Left forelimb (tissue), 1 donor: Measurements from ENCODE around the gene TNPO3.

Experiments
- DNase-seq: peaks from one replicate; pipeline ENCODE4 v3.0.0-alpha.2; 2018; ENCODE audit warnings: low spot score

TNPO3 gene

DNA sequence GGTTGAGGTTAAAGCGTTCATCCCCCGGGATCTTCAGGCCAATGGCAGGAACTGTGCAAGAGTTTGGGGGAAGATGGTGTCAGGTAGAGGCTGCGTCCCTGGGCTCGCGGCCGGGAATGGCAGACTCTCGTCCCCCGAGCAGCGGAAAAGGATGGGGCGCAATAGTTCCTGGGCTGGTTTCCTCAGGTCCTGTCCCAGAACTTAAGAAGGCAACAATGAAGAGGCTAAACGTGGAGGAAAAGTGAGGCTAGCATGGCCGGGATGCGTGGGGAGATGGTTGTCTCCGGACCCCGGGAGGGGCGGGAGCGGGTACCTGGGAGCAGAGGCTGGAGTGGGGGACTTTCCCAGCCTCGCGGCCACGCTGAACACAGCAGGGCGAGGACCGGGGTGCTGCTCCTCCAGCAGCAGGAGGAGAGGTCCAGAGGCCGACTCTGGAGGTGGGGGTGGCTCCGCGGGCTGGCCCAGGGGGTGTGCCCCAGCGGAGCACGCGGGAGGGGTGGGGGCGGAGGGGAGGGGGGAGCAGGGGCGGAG lies 116.3 kb downstream of the TNPO3 start:
- no peak for DNase-seq

DNA sequence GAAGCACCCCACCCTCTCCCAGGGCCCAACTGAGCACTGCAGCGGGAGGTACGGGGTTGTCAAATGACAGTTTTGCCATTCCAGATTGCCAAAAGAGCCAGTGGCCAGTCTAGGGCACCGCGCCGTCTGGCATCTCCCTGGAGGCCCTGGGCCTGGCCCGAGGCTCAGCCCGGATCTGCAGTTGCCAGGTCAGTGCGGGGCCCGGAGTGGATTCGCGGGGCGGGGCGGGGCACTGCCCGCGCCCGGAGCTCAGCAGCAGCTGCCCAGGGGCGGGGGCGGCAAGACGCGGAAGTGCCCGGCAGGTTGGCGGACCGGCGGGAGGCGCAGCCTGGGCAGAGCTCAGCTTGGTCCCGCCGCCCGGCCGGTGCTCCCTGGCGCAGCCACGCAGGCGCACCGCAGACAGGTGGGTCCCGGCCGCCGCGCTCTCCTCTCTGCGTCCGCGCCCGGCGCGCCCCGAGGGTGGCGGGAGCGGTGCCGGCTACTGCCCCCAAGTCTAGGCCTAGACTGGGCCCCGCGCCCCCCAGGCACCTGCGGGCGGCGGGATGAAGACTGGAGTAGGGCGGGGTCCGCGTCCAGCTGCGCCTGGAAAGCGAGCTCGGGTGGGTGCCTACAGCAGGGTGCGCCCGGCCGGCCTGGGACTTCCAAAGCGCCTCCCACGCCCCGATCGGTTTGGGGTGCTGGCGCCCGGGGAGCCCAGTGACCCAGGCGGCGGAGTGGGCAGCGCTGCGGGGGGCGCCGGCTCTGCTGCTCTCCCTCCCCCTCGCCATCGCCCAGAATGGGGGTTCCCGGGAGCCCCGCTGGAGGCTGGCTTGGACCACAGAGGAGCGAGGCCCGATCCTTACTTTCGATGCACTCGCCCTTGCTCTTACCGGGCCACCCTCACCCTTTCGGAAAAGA lies 117.0 kb downstream of the TNPO3 start, which contains the start of gene IRF5:
TSS of gene IRF5 (plus strand) at position 281 of the 897 bp plus-strand sequence. CDS start 4,155 bp downstream, outside the sequence.
- no peak for DNase-seq

DNA sequence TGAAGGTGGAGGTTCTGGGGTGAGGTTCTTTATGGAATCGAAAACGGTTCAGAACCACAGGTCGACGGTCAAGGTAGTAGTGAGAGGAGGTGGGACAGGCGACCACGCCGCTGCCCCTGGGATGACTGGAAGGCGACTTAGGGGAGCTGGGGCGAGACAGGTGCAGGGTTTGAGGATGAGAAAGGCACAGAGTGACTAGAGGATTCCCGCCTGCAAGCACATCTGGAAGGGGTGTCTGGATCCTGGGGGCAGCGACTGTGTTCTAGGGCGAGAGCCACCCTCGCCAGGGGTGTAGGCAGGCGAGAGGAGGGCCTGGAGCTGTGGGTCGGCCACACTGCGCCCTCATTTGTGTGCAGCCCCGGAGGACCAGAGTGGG lies 117.7 kb downstream of the TNPO3 start:
- no peak for DNase-seq

DNA sequence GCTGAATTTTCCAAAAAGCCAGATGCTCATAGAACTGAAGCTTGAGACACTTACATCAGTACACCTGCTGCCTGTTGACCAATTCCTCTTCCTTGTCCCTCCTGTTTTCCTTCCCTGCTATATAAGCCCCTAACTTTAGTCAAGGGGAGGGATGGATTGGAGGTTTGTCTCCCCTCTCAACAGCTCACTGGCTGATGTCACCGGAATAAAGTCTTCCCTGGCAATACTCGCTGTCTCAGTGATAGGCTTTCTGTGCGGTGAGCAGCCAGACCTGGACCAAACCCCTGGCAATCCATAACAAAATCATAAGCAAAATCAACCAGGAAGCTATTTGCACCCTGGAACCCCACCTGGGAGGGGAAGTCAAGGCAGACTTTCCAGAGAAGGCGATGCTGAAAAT lies 118.1 kb downstream of the TNPO3 start:
- DNase-seq: no peak

DNA sequence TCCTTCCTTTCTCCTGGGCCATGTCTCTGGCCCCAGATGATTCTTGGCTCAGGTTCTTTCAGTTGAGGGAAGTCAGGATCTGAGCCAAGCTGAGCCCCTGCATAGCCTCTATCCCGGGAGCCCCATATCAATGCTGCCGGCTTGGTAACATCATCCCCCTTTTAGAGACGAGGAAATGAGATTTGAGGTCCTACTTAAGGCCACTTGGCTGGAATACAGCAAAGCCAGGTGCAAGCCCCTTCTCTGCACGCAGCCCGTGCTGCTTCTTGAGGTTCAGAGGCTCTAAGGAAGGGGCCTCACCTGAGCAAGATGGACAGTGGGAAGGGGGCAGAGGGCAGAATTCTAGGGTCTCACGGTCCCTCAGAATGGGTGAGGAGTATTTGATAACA lies 119.6 kb downstream of the TNPO3 start:
- no peak for DNase-seq

DNA sequence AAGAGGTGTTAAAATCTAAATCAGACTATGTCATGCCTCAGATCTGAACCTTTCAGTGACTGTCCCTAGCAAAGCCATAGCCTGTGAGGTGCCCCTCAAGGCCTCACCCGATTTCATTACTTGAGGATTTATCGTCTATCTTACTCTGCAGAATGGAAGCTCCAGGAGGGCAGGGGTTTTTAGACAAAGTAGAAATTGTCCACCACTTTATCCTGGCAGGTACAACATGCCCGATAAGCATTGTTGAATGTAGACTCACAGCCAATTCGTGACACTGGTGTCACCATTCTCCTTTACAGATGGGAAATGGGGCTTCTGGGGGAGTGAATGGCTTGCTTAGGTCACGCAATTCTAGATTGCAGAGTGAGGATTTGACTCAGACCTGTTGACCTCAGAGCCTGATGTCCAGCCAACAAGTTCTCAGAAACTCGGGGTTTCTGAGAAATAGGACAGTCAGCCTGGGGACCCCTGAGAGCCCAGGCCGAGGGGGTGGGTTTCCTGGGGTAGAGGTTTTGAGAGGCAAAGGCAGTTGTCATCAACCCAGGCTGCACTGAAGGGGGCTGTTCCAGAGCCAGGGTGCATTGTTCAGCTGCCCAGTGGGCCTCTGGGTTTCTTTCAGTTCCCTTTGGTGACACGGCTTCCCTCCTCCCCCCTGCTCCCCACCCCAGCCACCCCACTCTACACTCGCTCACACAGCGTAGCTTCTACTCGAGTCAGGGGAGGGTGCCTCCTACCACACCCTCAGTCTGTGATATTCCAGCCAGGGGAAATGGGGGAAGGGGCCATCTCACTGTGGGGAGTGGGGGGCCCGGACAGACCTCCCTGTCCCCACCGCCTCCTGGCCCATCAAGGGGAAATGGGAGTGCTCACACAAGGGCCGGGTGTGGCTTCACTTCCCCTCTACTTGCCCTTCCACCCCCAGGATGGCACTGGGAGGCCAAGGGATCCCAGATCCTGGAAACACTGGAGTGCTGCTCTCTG lies 120.3 kb downstream of the TNPO3 start:
- DNase-seq: no peak

DNA sequence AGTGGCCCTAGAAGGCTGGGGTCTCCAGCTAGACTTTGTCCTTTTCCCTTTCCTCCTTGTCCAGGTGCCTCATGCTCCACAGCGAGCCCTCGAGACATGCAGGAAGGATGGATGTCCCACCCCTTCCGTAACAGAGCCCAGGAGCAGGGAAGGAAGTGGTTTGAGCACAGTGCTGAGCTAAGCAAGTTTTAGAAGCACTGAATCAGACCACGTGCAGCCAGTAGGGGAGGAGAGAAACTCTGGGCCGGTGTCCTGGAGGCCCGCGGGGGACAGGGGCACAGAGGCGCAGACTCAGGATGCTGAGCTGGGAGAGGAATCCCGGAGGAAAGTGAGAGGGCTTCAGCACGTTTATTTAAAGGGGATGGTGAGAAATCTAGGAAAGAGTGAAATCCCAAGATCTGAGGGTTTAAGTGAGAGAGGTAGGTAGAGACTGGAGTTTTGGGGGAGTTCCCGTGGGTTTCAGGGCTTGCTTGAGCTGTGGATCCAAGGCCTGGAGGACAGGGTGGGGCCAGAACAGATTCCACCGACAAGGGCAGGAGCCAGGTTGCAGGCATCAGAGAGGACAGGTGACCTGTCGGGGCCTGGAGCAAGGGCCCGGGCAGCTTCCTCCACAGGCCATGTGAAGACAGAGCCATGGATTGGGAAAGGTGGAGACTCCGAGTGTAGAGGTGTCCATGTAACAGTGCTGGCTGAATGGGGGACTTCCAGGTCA lies 121.6 kb downstream of the TNPO3 start:
- no peak for DNase-seq

DNA sequence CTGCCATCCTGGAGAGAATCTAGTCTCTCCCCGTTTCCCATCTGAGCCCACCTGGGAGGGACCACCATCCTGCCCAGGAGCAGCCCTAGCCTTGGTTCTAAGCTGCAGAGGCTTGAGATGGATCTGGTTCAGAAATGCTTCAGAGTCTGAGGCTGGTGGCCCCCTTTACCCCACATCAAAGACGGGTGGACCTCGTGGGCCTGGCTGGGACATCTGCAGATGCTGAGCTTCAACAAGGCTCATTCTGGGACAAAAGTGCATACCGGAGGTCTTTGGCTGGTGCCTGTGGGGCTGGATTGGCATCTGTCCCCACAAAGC lies 122.1 kb downstream of the TNPO3 start:
- DNase-seq: peak; percentile 45

DNA sequence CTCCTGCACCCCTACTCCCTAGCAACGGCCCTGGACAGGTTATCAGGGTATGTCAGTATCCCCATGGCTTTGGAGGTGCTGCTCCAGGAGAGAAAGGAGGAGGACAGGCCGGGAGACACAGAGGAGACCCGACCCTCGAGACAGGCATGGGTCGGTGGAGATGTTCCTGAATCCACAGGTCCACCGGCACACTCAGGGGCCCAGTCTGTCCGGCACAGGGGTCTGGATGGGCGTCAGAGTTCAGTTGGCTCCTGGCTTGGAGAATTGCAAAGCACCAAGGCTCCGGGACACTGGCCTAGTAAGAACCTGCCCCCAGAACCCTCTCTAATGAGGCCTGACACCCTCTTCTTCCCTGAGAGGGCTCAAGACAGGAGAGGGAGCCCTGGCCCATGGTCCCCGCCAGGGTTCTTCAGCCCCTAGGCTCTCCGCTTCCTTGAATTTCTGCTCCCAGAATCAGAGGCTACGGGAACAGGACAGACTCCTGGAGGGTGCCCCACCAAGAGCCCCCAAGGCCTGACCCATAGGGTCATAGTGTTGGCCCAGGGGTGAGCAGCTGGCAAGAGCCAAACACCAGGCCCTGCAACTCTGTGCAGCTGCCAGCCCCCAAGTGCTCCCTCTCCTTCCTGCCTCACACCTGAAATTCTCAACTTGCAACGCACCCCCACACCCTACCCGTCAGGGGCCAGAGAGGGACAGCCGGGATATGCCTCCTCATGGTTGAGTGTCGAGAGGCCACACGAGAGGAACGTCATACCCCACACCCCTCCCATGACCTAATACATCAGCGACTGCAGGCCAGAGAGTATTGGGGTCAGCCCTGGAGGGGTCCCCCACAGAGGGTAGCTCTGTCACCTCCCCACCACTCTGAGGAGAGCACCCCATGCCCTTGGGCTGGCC lies 122.7 kb downstream of the TNPO3 start:
- DNase-seq: peak; percentile 49

DNA sequence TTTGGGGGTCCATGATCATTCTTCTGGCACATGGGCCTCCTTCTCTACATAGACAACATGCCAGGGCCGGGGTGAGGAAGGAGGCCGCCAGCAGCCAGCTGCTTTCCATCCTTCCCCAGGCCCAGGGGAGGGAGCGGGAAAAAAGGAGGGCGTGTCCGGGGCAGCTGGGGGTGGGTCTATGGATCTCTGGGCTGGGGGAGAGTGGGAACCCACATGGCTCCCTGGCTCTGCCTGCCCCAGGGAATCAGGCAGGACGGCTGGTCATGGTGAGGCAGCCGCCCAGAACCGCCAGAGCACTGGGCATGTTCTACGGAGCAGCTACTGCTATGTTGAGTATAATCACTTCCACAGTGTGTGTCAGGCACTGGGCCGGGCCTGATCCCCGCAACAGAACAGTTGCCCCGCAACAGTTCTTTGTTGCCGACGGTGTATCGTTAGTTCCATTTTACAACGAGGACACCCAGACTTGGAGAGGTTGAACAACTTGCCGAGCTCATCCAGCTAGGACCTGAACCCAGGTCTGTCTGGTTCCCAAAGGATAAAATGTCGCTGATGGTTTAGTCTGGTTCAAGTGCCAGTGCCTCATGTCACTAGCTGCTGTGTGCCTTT lies 123.6 kb downstream of the TNPO3 start:
- DNase-seq: peak; percentile 55

DNA sequence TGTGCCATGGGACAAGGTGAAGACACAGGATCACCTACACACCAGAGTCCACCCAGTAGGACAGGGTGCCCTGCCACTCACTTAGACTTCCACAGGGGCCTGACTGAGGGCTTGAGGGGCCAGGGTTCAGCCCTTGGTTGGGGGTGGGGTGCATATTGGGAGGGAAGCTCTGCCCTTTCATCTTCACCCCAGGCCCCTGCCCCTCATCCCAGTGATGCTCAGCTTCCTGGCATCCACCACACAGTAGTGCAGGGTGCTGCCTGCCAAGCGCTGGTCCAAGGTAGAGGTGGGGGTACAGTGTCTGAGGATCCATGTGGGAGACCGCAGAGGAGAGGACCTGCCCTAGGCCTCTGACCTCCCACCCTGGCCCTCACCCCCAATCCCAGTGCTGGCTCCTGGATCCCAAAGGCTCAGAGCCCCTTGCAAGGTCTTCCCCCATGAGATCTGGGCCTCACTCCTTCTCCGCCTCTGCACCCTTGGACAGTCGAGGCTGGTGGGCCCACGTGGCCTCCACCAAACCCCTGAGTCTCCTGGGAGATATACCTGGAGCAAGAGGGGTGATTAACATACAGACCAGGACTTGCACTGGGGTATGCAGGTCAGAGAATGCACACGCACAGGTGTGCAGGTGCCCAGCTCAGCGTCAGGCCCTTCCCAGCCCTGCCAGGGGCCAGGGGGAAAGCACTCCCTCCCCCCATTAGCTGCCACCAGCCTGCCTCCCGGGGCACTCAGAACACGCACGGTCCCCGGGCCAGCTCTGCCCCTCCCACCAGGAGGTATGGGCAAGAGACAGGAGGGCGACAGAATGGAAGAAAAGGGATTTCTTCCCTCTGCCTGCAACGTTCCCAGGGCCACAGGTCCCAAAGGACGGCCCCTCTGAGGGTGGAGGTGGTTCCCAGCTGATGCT lies 125.8 kb downstream of the TNPO3 start:
- peak; percentile 64 for DNase-seq

DNA sequence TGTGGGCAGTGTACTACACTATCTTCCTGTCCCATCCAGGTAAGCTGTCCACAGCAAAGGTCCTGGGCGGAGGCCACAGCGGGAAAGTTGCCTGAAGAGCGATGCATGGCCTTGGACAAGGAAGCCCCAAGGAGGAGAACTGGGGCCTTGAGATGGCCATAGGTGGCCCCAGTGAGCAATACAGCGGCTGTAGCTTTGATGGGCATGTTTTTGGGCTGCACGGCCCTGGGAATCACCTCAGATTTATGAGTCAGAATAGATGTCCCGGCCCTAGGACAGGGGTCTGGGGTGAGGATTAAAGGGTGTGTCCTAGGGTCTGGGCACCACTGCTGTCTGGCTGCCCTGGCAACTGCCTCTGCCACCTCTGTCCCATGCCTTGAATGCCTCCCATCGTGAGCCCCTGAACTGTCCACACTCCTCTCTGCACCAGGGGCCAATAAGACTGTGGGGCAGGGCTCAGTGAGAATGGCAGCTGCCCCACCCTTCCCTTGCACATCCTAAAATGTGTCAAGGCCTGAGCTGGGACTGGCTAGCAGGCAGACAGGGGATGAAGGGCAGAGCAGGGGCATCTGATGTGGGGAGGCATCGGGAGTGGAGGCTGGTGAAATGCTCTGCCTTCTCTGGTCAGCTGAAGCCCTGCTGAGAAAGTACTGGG lies 126.6 kb downstream of the TNPO3 start:
- peak; percentile 50 for DNase-seq

DNA sequence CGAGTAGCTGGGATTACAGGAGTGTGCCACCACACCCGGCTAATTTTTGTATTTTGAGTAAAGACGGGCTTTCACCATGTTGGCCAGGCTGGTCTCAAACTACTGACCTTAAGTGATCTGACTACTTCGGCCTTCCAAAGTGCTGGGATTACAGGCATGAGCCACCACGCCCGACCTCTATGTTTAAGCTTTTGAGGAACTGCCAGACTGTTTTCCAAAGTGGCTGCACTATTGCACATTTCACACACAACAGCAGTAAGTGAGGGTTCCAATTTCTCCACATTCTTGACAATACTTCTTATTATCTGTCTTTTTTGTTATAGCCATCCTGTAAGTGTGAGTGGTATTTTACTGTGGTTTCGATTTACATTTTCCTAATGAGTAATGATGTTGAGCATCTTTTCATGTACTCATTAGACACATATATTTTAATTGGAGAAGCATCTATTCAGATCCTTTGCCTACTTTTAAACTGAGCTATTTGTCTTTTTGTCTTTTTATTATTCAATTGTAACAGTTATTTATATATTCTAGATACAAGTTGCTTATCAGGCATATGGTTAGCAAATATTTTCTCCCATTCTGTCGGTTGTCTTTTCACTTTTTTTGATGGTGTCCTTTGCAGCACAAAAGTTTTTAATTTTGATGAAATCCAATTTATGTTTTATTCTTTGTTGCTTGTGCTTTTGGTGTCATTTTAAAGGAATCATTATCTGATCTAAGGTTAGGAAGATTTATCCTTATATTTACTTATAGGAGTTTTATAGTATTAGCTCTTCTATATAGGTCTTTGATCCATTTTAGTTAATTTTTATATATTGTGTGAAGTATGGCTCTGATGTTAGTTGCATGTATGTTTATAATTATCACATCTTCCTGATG lies 130.0 kb downstream of the TNPO3 start:
- DNase-seq: no peak

DNA sequence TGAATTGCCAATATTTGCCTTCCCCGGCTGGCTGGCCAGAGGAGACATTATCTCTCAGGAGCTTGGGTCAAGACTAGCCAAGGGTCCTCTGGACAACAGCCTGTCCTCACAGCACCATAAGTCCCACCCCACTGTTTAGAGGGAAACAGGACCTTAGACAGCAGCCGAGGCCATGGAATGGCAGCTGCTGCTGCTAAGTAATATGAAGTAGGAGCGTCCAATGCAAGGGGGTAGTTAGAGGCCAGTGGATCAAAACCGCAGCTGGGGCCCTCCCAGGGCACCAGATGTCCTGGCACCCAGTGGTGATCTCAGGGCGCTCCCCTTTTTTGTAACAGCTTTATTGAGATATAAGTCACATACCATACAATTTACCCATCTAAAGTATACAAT lies 131.5 kb downstream of the TNPO3 start:
- no peak for DNase-seq

DNA sequence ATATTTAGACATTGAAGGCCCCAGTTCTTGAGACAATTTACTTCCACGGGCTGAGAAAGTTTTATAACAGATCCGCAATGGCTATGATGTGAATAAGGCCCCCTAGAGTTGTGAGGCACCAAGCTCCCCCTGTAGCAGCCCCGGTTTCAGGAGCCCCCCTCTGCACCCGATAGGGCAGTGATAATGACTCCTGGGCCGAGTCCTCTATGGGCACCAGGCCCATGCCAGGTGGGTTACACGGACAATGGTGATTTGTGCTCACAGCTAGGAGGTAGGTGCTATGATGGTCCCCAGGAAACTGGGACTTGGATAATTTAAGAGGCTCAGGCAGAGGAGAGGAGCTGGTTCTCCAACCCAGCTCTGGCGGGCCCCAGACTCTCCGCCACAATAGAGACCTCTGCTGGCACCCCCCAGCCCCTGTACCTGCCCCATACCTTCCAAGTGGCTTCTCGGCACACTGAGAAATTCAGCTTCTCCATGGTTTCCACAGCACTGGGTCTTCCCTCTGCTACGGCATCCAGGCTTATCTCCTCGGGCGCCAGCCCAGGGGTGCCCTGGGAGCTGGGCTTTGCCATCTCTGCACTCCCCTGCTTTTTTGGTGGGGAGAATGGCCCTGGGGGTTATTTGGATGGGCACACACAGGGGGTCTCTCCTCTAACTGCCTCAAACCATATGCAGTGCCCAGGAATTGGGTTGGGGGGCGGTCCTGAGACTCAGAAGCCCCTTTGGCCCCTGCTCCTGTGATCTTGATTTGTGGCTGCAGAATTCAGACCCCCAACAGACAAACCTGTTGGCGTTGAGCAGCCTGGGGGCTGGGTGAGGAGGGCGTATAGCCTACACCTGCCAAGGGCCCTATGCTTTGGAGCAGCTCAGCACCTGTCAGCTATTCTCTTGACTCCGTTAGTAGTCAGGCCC lies 132.2 kb downstream of the TNPO3 start:
- peak; percentile 31 for DNase-seq

DNA sequence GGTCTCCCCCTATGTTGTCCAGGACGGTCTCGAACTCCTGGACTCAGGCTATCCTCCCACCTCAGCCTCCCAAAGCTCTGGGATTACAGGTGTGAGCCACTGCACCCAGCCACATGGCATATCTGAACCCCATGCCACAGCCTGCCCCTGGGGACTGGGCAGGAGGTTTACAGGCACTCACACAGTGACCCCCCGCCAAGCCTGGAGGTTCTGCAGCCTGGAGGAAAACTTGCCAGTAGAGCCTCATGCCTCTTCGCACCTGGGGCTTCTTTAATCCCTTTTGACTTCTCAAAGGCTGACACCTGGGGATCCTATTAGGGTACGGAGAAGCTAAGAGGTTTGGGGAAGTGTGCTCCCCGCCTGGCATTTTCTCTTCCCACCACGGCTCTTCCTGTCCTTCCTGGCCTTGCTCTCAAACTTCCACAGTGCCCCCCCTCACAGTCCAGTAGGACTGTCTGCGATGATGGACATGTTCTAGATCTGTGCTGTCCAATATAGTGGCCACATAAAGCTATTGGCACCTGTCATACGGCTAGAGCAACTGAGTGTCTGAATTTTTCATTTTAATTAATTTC lies 133.0 kb downstream of the TNPO3 start:
- DNase-seq: no peak
